NOMO-1 (cell line): Measurements from ENCODE around the gene AEBP1.

ENCODE experiments used
- DNase-seq, 2 experiments: peaks; one replicate each; lab custom pipeline; 2025; ENCODE audit not compliant: unreplicated experiment in 2 of 2; lab: John Stamatoyannopoulos, UW

Gene AEBP1

DNA sequence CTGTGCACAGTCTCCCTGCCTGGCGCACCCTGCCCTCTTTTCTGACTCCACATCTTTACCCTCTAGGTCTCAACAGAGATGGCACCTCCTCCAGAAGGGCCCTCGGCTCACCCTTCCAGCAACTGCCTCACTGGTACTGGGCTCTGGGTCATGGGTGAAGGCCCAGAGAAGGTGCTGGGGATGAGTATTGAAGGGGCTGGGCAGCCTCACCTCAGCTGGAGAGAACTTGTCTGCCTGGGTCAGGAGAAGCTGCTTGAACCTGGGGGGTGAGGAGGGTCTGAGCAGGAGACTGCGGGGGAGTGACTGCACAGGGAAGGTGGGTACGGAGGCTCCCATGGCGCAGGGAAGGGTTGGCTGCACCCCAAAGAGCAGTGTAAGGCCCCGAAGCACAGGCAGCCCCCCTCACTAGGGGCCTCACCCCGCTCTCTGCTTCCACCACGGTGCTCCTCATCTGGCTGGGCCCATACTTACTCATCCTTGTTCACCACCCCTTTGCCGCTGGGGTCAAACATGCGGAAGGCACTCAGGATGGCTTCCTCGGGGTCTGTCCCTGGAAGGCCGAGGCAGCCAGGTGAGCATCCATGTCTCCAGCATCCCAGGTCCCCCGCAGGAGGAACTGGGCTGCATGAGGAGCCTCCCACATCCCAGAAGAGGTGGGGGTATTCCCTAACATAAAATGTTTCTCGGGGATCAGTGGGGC is 35.3 kb downstream of the AEBP1 start:
- no peak for DNase-seq

DNA sequence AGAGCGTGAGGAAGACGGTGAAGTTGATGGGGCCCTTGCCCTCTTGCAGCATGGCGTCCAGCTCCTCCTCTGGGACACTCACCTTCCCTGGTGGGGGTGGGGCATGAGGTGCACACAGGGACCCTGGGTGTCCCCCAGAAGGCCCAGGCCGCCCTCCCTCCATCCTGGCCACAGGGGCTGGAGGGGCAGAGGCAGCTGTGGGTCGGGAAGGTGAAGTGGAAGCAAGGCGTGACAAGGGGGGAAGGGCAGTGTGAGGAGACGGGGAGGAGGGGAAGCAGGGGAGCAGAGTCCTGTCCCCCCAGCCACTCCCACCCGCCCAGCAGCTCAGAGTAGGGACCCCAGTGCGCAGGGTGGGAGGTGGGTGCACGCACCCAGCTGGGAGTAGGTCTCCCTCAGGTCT is 36.2 kb downstream of the AEBP1 start:
- DNase-seq: no peak

DNA sequence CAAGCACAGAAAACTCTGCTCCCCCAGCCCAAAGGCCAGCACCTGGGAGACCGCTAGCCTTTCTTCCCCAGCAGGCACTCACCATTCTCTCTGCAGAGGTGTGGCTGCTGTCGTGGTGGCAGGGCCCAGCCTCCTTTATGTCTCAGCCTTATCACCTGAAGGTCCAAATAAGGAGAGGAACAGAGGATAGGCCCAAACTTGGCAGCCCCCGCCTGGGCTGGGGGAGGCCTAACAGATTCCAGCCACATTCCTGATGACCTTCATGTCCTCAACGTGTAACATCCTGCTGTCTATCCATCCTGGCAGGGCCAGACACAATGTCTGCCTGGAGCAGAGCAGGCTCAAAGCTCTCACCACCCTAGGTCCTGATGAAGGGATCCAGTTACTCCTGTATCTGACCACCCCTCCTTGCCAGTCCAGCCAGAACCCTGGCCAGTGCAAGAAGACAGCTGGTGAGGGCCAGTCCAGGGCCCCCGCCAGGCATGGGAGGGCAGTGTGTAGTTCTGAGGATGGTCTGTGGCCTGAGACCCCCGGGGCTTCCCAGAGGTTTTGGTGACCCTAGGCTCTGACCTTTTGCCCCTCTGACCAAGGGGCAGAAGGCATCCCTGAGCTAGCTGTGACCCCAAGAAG is 37.2 kb downstream of the AEBP1 start, which contains the start of gene MYL7:
MYL7 (minus strand) TSS at position 112 of the 630 bp plus-strand sequence; CDS start at position 85, 27 bp downstream.
- DNase-seq: no peak

DNA sequence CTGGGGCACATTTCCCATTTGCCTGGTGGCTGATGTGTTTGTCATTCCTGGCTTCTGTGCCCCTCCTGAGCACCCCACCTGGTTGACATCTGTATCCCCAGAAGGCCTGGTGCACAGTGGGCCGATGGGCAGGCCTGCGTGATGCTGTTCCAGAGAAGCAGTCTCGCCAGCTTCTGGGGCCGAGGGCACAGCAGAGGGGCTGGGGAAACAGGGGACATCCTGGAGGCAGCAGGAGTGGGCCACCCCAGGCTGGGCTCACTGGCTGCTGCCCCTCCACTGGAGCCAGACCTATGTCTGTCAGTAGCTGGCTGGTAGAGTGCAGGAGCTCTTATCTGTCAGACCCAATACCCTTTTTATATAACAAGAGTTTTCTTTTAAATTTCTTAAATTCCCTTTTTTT is 37.9 kb downstream of the AEBP1 start:
- no peak for DNase-seq

DNA sequence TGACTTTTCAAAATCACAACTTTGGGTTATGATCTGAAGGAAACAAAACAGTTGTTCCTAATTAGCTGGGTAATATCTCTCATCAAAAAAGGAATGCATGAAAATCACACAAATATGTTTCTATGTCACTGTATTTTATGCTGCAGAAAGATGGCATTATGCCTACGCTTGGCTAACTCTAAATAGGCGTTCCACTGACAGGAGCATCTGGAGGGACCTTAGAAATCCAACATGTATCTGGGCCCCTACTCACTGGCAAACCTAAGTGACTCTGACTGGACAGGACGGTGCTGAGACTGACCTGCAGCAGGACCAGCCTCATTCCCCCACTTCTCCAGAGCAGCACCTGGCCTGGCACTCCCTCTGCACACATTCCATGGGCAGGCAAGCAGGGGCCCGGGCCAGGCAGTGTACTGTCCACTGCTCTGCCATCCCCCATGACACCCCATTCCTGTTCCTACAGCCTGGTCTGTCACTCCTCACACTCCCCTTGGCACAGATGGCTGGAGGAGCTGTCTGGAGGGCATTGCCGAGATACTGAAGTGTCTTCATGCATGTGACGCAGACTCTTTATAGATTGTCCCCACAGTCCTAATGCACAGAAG is 39.6 kb downstream of the AEBP1 start:
- no peak for DNase-seq

- no peak for DNase-seq
Observed at GRCh38 chr7:44144426-44144967, 40.4 kb downstream of the AEBP1 start.

GRCh38 chr7:44144968-44145478 is 40.9 kb downstream of the AEBP1 start:
- no peak for DNase-seq

GRCh38 chr7:44145479-44145968 is 41.4 kb downstream of the AEBP1 start:
- no peak for DNase-seq

- DNase-seq: no peak
Observed at GRCh38 chr7:44145969-44146911, 42.1 kb downstream of the AEBP1 start.

GRCh38 chr7:44147026-44147991 is 43.2 kb downstream of the AEBP1 start:
- no peak for DNase-seq

DNA sequence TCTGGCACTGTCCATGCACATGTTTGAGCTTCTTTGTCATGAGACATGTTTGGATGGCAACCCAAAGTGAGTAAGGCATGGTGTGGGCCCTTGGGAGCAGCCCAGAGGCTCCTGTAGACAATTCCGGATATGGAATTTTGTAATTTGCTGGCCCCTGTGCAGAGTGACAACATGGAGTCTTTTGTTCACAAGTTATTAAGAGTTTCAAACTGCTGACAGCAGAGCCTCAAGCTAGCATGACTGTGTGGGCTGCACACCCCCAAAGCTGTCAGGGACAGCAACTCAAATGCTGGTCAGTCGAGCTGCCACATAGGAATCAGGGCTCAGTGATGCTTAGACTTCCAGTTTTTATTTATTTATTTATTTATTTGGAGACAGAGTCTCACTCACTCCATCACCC is 44.0 kb downstream of the AEBP1 start:
- DNase-seq: no peak

DNA sequence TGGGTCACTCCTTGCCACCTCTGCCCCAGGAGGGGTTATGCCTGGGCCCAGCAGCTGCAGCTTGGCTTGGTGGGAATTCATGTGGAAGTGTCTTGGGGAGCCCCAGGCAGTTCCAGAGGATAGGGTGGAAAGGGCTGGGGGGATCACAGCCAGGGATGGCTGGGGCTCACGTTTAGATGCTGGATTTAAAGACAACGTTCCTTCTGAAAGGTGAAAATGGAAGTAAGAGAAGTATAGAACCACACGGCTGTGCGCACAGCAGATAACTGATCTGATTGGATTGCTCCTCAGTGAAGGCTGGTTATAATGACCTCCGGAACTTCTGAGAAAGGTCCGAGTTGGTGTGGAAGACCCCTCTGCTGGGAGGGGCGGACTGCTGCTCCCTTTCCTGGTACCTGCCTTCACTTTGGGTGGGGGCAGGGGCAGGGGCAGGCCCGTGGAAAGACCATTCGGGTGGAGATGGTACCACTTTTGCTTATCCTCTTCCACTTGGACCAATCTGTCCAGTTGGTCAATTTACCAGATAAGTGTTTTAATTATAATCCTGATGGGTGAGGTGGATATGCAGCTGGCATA is 44.9 kb downstream of the AEBP1 start:
- no peak for DNase-seq

DNA sequence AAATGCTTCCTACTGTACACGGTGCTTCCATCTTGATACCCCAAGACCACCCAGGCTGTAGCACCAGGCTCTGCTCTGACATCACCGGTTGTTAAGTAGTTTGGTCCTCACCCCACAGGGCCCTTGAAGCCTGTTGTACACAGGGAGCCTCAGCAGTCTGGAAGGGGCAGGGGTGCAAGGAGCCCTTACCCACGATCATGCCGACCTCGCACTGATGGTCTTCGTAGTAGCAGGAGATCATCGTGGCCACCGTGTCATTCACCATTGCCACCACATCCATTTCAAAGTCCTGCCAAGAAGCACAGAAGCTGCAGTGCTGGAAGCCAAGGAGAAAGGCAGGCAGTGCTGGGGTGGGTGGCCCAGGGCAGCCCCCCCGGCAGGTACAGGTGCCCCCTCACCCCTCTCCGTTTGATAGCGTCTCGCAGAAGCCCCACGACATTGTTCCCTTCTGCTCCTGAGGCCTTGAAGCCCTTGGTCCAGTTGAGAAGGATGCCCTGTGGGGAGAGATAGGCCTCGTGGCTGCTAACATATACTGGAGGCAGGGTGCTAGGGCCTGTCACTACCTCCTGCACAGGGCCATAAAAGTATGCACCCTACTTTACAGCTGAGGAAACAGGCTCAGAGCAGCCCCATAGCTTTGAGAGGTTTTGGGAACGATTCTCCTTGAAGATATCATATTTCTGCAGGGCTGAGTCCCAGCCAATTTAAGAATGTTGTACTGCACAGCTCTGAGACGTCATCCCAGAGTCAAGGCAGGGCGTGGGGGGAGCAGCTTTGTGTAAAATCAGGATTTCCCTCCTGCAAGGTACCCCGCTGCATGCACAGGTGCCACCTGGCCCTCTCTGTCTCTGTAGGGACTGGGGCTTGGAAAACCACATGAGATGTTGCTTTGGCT is 45.7 kb downstream of the AEBP1 start:
- DNase-seq: no peak

- DNase-seq: no peak
Observed at GRCh38 chr7:44150466-44150832, 46.3 kb downstream of the AEBP1 start.

DNA sequence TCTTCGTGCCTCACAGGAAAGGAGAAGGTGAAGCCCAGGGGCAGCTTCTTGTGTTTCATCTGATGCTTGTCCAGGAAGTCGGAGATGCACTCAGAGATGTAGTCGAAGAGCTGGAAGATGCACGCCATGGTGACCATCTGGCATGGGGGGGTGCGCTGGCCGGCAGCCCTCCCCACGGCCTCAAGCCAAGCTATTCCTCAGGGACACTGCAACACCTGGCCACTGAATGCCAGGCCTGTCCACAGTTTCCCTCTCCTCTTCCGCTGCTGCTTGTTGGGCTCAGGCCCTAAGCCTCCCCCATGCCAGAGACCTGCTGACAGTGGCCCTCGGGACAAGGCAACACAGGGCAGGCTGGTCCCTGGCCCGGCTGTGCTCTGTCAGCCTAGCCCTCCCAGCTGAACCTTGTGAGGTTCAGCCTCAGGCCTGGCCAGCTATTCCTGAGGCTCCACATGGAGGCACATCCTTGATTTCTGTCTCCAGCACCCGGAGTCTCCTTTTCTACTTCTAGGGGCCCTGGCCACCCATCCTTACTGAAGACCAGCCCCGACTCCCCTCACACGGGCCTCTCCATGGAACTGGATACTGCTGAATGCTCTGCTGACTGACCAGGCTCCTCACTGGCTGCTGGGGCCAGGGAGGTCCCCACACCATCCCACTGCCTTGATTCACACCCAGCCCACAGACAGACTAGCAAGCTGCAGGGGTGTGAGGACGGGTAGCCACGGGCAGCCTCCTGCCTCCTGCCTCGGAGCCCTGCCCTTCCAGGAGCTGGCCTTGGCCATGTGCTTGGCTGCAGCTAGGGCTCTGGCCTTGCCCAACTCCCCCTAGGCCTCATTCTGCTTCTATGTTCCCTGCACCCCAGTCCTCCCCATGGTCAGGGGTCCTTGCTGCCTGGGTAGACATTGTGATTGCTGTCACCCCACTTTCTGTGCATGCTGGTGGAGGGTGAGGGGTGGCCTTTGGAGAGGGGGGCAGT is 47.1 kb downstream of the AEBP1 start:
- no peak for DNase-seq

- no peak for DNase-seq
Observed at GRCh38 chr7:44151956-44152355, 47.8 kb downstream of the AEBP1 start.
